Effector memory CD4-positive, alpha-beta T cell (primary cell): ENCODE measurements around the gene AKNA.
"Not testable (repeated sequence)": the region's sequence is repeated elsewhere in the genome, so short reads cannot be mapped to it uniquely, and the experiment has no call there.

ENCODE experiments used
- DNase-seq, 3 donors: peaks; one replicate each; pipeline ENCODE4 v3.0.0-alpha.2; 2020
- H3K27ac ChIP-seq: 2 replicates; pipeline ENCODE4 v1.7.0; 2013; ENCODE audit warnings: mild to moderate bottlenecking, low read length, moderate library complexity; ENCODE audit not compliant: insufficient read depth, poor library complexity, severe bottlenecking
- H3K27me3 ChIP-seq: replicated peaks from 2 replicates; pipeline ENCODE4 v1.7.0; 2013; ENCODE audit warnings: mild to moderate bottlenecking, low read length; ENCODE audit not compliant: insufficient read depth, control insufficient read depth, poor library complexity, severe bottlenecking
- H3K36me3 ChIP-seq: 2 replicates; pipeline ENCODE4 v1.7.0; 2013; ENCODE audit warnings: mild to moderate bottlenecking, low read length, moderate library complexity; ENCODE audit not compliant: control insufficient read depth, insufficient read depth
- H3K4me1 ChIP-seq: 2 replicates; pipeline ENCODE4 v1.7.0; 2013; ENCODE audit warnings: low read length, mild to moderate bottlenecking; ENCODE audit not compliant: control insufficient read depth, insufficient read depth, poor library complexity, severe bottlenecking
- H3K4me3 ChIP-seq: 2 replicates; pipeline ENCODE4 v1.7.0; 2013; ENCODE audit warnings: low read length, low read depth, mild to moderate bottlenecking; ENCODE audit not compliant: insufficient read depth, poor library complexity, severe bottlenecking
- H3K9me3 ChIP-seq: 2 replicates; pipeline ENCODE4 v1.7.0; 2013; ENCODE audit warnings: mild to moderate bottlenecking, low read length, moderate library complexity; ENCODE audit not compliant: control insufficient read depth

The AKNA gene

GRCh38 chr9:114325684-114326254 lies 62.0 kb downstream of the AKNA start:
- not testable (repeated sequence) for H3K4me3 ChIP-seq, H3K9me3 ChIP-seq, H3K27ac ChIP-seq, H3K4me1 ChIP-seq, H3K27me3 ChIP-seq, DNase-seq, H3K36me3 ChIP-seq

- not testable (repeated sequence) for H3K4me1 ChIP-seq, H3K4me3 ChIP-seq, H3K9me3 ChIP-seq, H3K27me3 ChIP-seq, DNase-seq, H3K36me3 ChIP-seq, H3K27ac ChIP-seq
Measured at GRCh38 chr9:114324965-114325364, 62.8 kb downstream of the AKNA start.

- no peaks in the 10 kb centered on the region for H3K36me3 ChIP-seq
- no peak overlapping the region for H3K27ac ChIP-seq
- no peak overlapping the region for H3K4me3 ChIP-seq
- no peak for DNase-seq
- H3K9me3 ChIP-seq: no peaks in the 10 kb centered on the region
- H3K4me1 ChIP-seq: no peaks in the 10 kb centered on the region
- H3K27me3 ChIP-seq: peaks cover 3% of the 10 kb centered on the region
Measured at GRCh38 chr9:114324492-114324891, 63.3 kb downstream of the AKNA start.

- not testable (repeated sequence) for H3K36me3 ChIP-seq, H3K27me3 ChIP-seq, H3K4me3 ChIP-seq, H3K27ac ChIP-seq, DNase-seq, H3K4me1 ChIP-seq, H3K9me3 ChIP-seq
Measured at GRCh38 chr9:114323849-114324248, 63.9 kb downstream of the AKNA start.

GRCh38 chr9:114322831-114323531 lies 64.8 kb downstream of the AKNA start, which contains the start of gene ORM1:
TSS of gene ORM1 (plus strand) at chr9:114323098. CDS start at chr9:114323134, 36 bp downstream.
- not testable (repeated sequence) for H3K9me3 ChIP-seq, H3K36me3 ChIP-seq, H3K27me3 ChIP-seq, H3K4me1 ChIP-seq, H3K4me3 ChIP-seq, DNase-seq, H3K27ac ChIP-seq

- H3K4me1 ChIP-seq, H3K9me3 ChIP-seq, DNase-seq, H3K4me3 ChIP-seq, H3K27ac ChIP-seq, H3K36me3 ChIP-seq, H3K27me3 ChIP-seq: not testable (repeated sequence)
Measured at GRCh38 chr9:114322160-114322818, 65.5 kb downstream of the AKNA start.

GRCh38 chr9:114321759-114322158 lies 66.0 kb downstream of the AKNA start:
- H3K27me3 ChIP-seq: peaks cover 3% of the 10 kb centered on the region
- DNase-seq: no peak
- H3K36me3 ChIP-seq: no peaks in the 10 kb centered on the region
- H3K27ac ChIP-seq: no peak overlapping the region
- no peaks in the 10 kb centered on the region for H3K4me1 ChIP-seq
- H3K9me3 ChIP-seq: no peaks in the 10 kb centered on the region
- no peak overlapping the region for H3K4me3 ChIP-seq

GRCh38 chr9:114320710-114321109 lies 67.1 kb downstream of the AKNA start:
- not testable (repeated sequence) for H3K4me1 ChIP-seq, H3K27ac ChIP-seq, H3K4me3 ChIP-seq, H3K9me3 ChIP-seq, DNase-seq, H3K27me3 ChIP-seq, H3K36me3 ChIP-seq

GRCh38 chr9:114319147-114319546 lies 68.6 kb downstream of the AKNA start:
- H3K4me1 ChIP-seq: no peaks in the 10 kb centered on the region
- DNase-seq: no peak
- H3K36me3 ChIP-seq: no peaks in the 10 kb centered on the region
- H3K27ac ChIP-seq: no peak overlapping the region
- H3K9me3 ChIP-seq: no peaks in the 10 kb centered on the region
- peaks cover 5% of the 10 kb centered on the region for H3K27me3 ChIP-seq
- no peak overlapping the region for H3K4me3 ChIP-seq

- no peaks in the 10 kb centered on the region for H3K4me1 ChIP-seq
- H3K36me3 ChIP-seq: no peaks in the 10 kb centered on the region
- H3K4me3 ChIP-seq: no peak overlapping the region
- no peak overlapping the region for H3K27ac ChIP-seq
- no peak for DNase-seq
- peaks cover 5% of the 10 kb centered on the region for H3K27me3 ChIP-seq
- H3K9me3 ChIP-seq: no peaks in the 10 kb centered on the region
Measured at GRCh38 chr9:114318416-114318815, 69.4 kb downstream of the AKNA start.
